A549 treated with AZD9567 at 1 μM for 4 hours (cell line): Measurements from ENCODE around the gene TPT1. TPM values are rescaled to one million over a fixed set of nuclear protein-coding genes. Genes with fewer than 3 reads are reported as not detected.

Experiments
- total RNA-seq: library from RNA; stranded (reverse); fragments of 200-300 nt; extraction: Qiagen RNA extraction; gene quantifications from 5 replicates; pipeline ENCODE4 v1.2.3, GENCODE V29; 2022; ENCODE audit not compliant: insufficient read depth

Gene TPT1
- 1,662 to 2,491 TPM (median 2,266 TPM) in 5 replicates for total RNA-seq

DNA sequence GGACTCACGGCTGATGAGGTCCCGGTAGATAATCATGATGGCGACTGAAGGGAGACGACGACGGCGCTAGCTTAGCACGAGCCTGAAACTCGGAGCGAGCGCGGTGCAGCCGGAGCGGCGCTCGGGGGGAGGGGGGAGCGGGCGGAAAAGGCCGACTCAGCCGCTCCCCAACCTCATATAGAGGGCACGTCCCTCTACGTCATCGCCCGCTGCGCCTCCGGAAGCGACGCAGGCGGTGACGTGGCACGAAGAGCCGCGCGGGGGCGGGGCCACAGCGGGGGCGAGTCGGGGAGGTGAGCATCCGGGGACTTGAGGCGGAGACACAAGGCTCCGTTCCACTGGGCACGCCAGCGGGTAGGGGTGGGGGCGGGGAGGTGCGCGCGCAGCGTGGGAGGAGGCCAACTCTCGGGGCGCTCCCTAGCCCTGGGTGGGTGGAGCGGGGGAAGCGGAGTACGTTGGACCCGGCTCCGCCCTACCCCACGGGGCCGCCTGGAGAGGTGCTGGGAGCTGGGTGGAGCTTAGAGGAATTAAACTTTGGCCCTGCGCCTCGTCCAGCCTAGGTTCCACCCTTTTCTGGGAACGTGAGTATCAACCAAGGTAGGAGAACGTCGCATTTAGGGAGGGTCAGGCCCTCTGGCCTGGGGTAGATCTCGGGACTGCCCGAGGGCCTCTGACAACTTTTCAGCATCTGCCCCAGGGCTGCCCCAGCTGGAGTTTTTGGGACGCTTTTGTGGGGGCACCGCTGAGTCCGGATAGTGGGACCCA is at the start of gene TPT1:
TSS of gene TPT1 (minus strand) at position 150 of the 765 bp plus-strand sequence. CDS start at position 36, 114 bp downstream.

Other genes starting within 250 kb of the TPT1 start
- 19.8 to 21.6 TPM (median 20.6 TPM) in 5 replicates for gene GTF2F2, start 220.7 kb downstream of the TPT1 start, total RNA-seq
- gene KCTD4, start 140.1 kb downstream of the TPT1 start, total RNA-seq = not detected in 5 replicates
- gene SLC25A30, start 77.2 kb upstream of the TPT1 start, total RNA-seq = 8.3 to 16.8 TPM (median 9.8 TPM) in 5 replicates
- 5.2 to 15.8 TPM (median 13.5 TPM) in 5 replicates for gene COG3, start 123.8 kb upstream of the TPT1 start, total RNA-seq